GM20431 (cell line): ENCODE data around the gene FLNB.
"Not testable (repeated sequence)": the region's sequence is repeated elsewhere in the genome, so short reads cannot be mapped to it uniquely, and the experiment has no call there.

Experiments used
- in situ Hi-C: fragments of 300-500 bp; cut with MseI, MboI; formaldehyde crosslinking; loops from one replicate; pipeline ENCODE4 v1.15.0; 2020; ENCODE audit warnings: low sequenced_read_pairs; ENCODE audit not compliant: unreplicated experiment

The FLNB gene

GRCh38 chr3:58049143-58049785, 41.0 kb downstream of the FLNB start:
- in situ Hi-C loops, result no loop called here

GRCh38 chr3:58051196-58051595, 43.0 kb downstream of the FLNB start:
- in situ Hi-C loops, result no loop called here

GRCh38 chr3:58051658-58052261, 43.5 kb downstream of the FLNB start:
- in situ Hi-C loops, result not testable (repeated sequence)

GRCh38 chr3:58052373-58053273, 44.4 kb downstream of the FLNB start:
- in situ Hi-C loops, result no loop called here

GRCh38 chr3:58054652-58055051, 46.4 kb downstream of the FLNB start:
- in situ Hi-C loops, result no loop called here

GRCh38 chr3:58055314-58055713, 47.1 kb downstream of the FLNB start:
- in situ Hi-C loops, result no loop called here

- in situ Hi-C loops, result not testable (repeated sequence)
Observed at GRCh38 chr3:58055891-58056290, 47.7 kb downstream of the FLNB start.

GRCh38 chr3:58058361-58059263, 50.4 kb downstream of the FLNB start:
- in situ Hi-C loops, result no loop called here

- in situ Hi-C loops, result no loop called here
Observed at GRCh38 chr3:58059349-58060321, 51.4 kb downstream of the FLNB start.

GRCh38 chr3:58062472-58062871, 54.2 kb downstream of the FLNB start:
- in situ Hi-C loops, result no loop called here

GRCh38 chr3:58063022-58063815, 55.0 kb downstream of the FLNB start:
- in situ Hi-C loops, result no loop called here

- in situ Hi-C loops, result no loop called here
Observed at GRCh38 chr3:58064923-58065638, 56.9 kb downstream of the FLNB start.

GRCh38 chr3:58065700-58066167, 57.5 kb downstream of the FLNB start:
- in situ Hi-C loops, result no loop called here

- in situ Hi-C loops, result no loop called here
Observed at GRCh38 chr3:58066842-58067241, 58.6 kb downstream of the FLNB start.

GRCh38 chr3:58068122-58068809, 60.0 kb downstream of the FLNB start:
- in situ Hi-C loops, result no loop called here

- in situ Hi-C loops, result no loop called here
Observed at GRCh38 chr3:58071480-58071971, 63.3 kb downstream of the FLNB start.
